Measurements from ENCODE around the gene PLD2.

Gene PLD2

GRCh38 chr17:4786106-4786511 lies 20.8 kb upstream of the PLD2 start, which contains the start of gene VMO1:
VMO1 (minus strand) TSS chr17:4786364; CDS start chr17:4786352, 12 bp downstream.
- H3K9me3 Mint-ChIP-seq: no peaks in the 10 kb centered on the region
- H3K27me3 Mint-ChIP-seq: peaks cover 28% of the 10 kb centered on the region
- peaks cover 21% of the 10 kb centered on the region for H3K4me1 Mint-ChIP-seq
- peak within 1 kb of the TSS; percentile 26 for H3K4me3 Mint-ChIP-seq
- no peaks in the 10 kb centered on the region for H3K36me3 Mint-ChIP-seq
- H3K27ac Mint-ChIP-seq: no peak within 1 kb of the TSS

- peaks cover 21% of the 10 kb centered on the region for H3K4me1 Mint-ChIP-seq
- no peak overlapping the region for H3K27ac Mint-ChIP-seq
- H3K9me3 Mint-ChIP-seq: no peaks in the 10 kb centered on the region
- no peaks in the 10 kb centered on the region for H3K36me3 Mint-ChIP-seq
- H3K27me3 Mint-ChIP-seq: peaks cover 28% of the 10 kb centered on the region
- no peak overlapping the region for H3K4me3 Mint-ChIP-seq
Observed at GRCh38 chr17:4786516-4786915, 20.4 kb upstream of the PLD2 start.

- H3K4me3 Mint-ChIP-seq: peak overlapping the region; percentile 63
- peaks cover 21% of the 10 kb centered on the region for H3K4me1 Mint-ChIP-seq
- no peaks in the 10 kb centered on the region for H3K36me3 Mint-ChIP-seq
- no peak overlapping the region for H3K27ac Mint-ChIP-seq
- H3K9me3 Mint-ChIP-seq: no peaks in the 10 kb centered on the region
- peaks cover 20% of the 10 kb centered on the region for H3K27me3 Mint-ChIP-seq
Observed at GRCh38 chr17:4788159-4788806, 18.7 kb upstream of the PLD2 start.

GRCh38 chr17:4788807-4789700 lies 17.9 kb upstream of the PLD2 start, which contains the start of gene GLTPD2:
GLTPD2 (plus strand) TSS chr17:4788964; CDS start chr17:4789012, 48 bp downstream.
- Mint-ChIP-seq H3K9me3 (no peaks in the 10 kb centered on the region), H3K27ac (peak within 1 kb of the TSS; percentile 6), H3K27me3 (peaks cover 16% of the 10 kb centered on the region), H3K4me3 (peak within 1 kb of the TSS; percentile 76), H3K36me3 (no peaks in the 10 kb centered on the region), H3K4me1 (peaks cover 21% of the 10 kb centered on the region)

- peak overlapping the region; percentile 76 for H3K4me3 Mint-ChIP-seq
- H3K27me3 Mint-ChIP-seq: peaks cover 15% of the 10 kb centered on the region
- H3K4me1 Mint-ChIP-seq: peaks cover 21% of the 10 kb centered on the region
- no peaks in the 10 kb centered on the region for H3K36me3 Mint-ChIP-seq
- no peaks in the 10 kb centered on the region for H3K9me3 Mint-ChIP-seq
- peak overlapping the region; percentile 6 for H3K27ac Mint-ChIP-seq
Observed at GRCh38 chr17:4789701-4789950, 17.3 kb upstream of the PLD2 start.

- Mint-ChIP-seq H3K27ac (peak overlapping the region; percentile 95), H3K27me3 (peaks cover 14% of the 10 kb centered on the region), H3K4me3 (peak overlapping the region; percentile 90), H3K4me1 (peaks cover 21% of the 10 kb centered on the region), H3K9me3 (no peaks in the 10 kb centered on the region), H3K36me3 (no peaks in the 10 kb centered on the region)
Observed at GRCh38 chr17:4789951-4790704, 16.8 kb upstream of the PLD2 start.

- H3K27me3 Mint-ChIP-seq: peaks cover 13% of the 10 kb centered on the region
- peak overlapping the region; percentile 90 for H3K4me3 Mint-ChIP-seq
- peak overlapping the region; percentile 95 for H3K27ac Mint-ChIP-seq
- no peaks in the 10 kb centered on the region for H3K36me3 Mint-ChIP-seq
- H3K4me1 Mint-ChIP-seq: peaks cover 17% of the 10 kb centered on the region
- H3K9me3 Mint-ChIP-seq: no peaks in the 10 kb centered on the region
Observed at GRCh38 chr17:4790705-4791088, 16.3 kb upstream of the PLD2 start.

- no peaks in the 10 kb centered on the region for H3K27me3 Mint-ChIP-seq
- no peak overlapping the region for H3K4me3 Mint-ChIP-seq
- no peaks in the 10 kb centered on the region for H3K9me3 Mint-ChIP-seq
- H3K36me3 Mint-ChIP-seq: peaks cover 2% of the 10 kb centered on the region
- H3K4me1 Mint-ChIP-seq: peaks cover 18% of the 10 kb centered on the region
- peak overlapping the region; percentile 66 for H3K27ac Mint-ChIP-seq
Observed at GRCh38 chr17:4795168-4795567, 11.8 kb upstream of the PLD2 start.

GRCh38 chr17:4796552-4796920 lies 10.4 kb upstream of the PLD2 start:
- peaks cover 2% of the 10 kb centered on the region for H3K36me3 Mint-ChIP-seq
- H3K4me1 Mint-ChIP-seq: peaks cover 11% of the 10 kb centered on the region
- peak overlapping the region; percentile 99 for H3K27ac Mint-ChIP-seq
- H3K27me3 Mint-ChIP-seq: no peaks in the 10 kb centered on the region
- peak overlapping the region; percentile 100 for H3K4me3 Mint-ChIP-seq
- no peaks in the 10 kb centered on the region for H3K9me3 Mint-ChIP-seq

GRCh38 chr17:4800462-4801196 lies 6.3 kb upstream of the PLD2 start:
- Mint-ChIP-seq H3K9me3 (no peaks in the 10 kb centered on the region), H3K4me1 (peaks cover 11% of the 10 kb centered on the region), H3K4me3 (no peak overlapping the region), H3K36me3 (peaks cover 2% of the 10 kb centered on the region), H3K27me3 (no peaks in the 10 kb centered on the region), H3K27ac (no peak overlapping the region)

GRCh38 chr17:4802228-4802627 lies 4.7 kb upstream of the PLD2 start, which contains the start of gene C17orf114:
C17orf114 (minus strand) TSS chr17:4802328.
- H3K4me1 Mint-ChIP-seq: peaks cover 11% of the 10 kb centered on the region
- no peaks in the 10 kb centered on the region for H3K9me3 Mint-ChIP-seq
- H3K36me3 Mint-ChIP-seq: no peaks in the 10 kb centered on the region
- no peaks in the 10 kb centered on the region for H3K27me3 Mint-ChIP-seq
- H3K27ac Mint-ChIP-seq: no peak within 1 kb of the TSS
- H3K4me3 Mint-ChIP-seq: no peak within 1 kb of the TSS

GRCh38 chr17:4806456-4806776 lies 536 bp upstream of the PLD2 start:
- peaks cover 14% of the 10 kb centered on the region for H3K4me1 Mint-ChIP-seq
- H3K27ac Mint-ChIP-seq: no peak overlapping the region
- H3K27me3 Mint-ChIP-seq: no peaks in the 10 kb centered on the region
- H3K4me3 Mint-ChIP-seq: peak overlapping the region; percentile 76
- peaks cover 3% of the 10 kb centered on the region for H3K36me3 Mint-ChIP-seq
- no peaks in the 10 kb centered on the region for H3K9me3 Mint-ChIP-seq

GRCh38 chr17:4807605-4808377 lies 839 bp downstream of the PLD2 start:
- Mint-ChIP-seq H3K9me3 (no peaks in the 10 kb centered on the region), H3K27me3 (no peaks in the 10 kb centered on the region), H3K36me3 (peaks cover 3% of the 10 kb centered on the region), H3K27ac (no peak overlapping the region), H3K4me3 (peak overlapping the region; percentile 58), H3K4me1 (peaks cover 14% of the 10 kb centered on the region)

GRCh38 chr17:4808378-4808767 lies 1.4 kb downstream of the PLD2 start:
- Mint-ChIP-seq H3K9me3 (no peaks in the 10 kb centered on the region), H3K4me3 (peak overlapping the region; percentile 58), H3K27ac (peak overlapping the region; percentile 56), H3K36me3 (peaks cover 3% of the 10 kb centered on the region), H3K4me1 (peaks cover 14% of the 10 kb centered on the region), H3K27me3 (no peaks in the 10 kb centered on the region)

Measured in activated naive CD4-positive, alpha-beta T cell treated with anti-CD3 and anti-CD28 coated beads, Interleukin-2, amount 50 U/mL, for 24 hours (primary cell).